Measurements from ENCODE around the gene SHISAL2A. TPM values are rescaled to one million over a fixed set of nuclear protein-coding genes. Genes with fewer than 3 reads are reported as not detected.

The SHISAL2A gene
- not detected in 2 replicates for total RNA-seq

DNA sequence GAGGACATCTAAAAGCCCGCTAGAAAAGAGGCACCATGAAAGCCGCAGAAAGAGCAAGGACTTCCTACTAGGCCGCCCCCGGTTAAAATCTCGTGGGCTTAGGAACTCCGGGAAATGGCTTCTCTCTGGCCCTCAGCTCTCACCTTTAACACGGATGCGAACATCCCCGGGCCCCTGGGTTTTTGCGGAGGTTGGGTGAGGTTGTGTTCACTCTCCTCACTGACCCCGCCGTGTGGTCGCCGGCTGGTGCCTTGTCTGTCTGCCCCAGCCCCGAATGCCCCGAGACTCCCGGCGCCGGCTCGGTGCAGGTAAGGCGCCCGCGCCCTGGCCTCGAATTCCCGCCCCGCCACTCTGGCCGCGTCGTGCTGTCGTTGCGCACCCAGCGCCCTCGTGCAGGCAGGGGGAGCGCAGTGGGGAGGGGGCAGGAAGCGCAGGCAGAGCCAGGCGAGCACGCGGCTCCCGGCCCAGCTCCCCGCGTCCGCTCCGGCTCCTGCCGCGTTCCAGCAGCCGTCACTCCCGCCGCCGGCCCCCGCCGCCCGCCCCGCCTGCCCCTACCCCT lies at the start of gene SHISAL2A:
TSS of gene SHISAL2A (plus strand) at position 437 of the 559 bp plus-strand sequence. CDS start 326 bp downstream, outside the sequence.

DNA sequence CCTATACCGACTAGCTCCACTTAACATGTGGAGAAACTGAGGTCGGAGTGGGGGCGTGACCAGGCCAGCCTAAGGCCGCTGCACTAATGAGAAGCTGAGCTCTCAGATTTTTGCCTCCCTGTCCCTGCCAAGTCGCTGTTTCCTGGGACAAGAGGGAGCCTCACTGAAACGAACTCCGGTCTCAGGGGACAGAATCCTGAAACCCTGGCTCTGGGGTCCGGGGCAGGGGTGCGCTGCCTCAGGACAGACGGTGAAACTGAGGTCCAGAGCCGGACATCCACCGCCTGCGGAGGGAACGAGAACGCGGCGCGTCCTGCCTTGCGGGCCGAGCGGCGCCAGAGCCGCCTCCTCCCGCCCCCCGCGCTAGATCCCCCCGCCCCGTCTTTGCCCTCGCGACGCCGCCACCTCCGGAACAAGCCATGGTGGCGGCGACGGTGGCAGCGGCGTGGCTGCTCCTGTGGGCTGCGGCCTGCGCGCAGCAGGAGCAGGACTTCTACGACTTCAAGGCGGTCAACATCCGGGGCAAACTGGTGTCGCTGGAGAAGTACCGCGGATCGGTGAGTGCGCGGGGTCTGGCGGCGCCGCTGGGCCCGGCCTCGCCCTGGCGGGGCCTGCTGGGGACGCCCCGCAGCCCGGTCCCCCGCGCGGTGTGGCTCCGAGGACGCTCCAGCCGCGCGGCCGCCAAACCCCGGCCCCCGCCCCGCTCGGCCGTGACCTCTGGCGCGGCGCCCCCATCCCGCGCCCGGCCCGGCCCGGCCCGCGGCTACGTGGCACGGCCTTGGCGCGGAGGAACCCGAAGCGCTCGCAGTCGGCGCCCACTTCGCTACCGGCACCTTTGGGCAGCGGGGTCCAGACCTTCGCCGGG lies 30.7 kb upstream of the SHISAL2A start, which contains the start of gene GPX7:
TSS of gene GPX7 (plus strand) at position 381 of the 865 bp plus-strand sequence. CDS start at position 420, 39 bp downstream.

DNA sequence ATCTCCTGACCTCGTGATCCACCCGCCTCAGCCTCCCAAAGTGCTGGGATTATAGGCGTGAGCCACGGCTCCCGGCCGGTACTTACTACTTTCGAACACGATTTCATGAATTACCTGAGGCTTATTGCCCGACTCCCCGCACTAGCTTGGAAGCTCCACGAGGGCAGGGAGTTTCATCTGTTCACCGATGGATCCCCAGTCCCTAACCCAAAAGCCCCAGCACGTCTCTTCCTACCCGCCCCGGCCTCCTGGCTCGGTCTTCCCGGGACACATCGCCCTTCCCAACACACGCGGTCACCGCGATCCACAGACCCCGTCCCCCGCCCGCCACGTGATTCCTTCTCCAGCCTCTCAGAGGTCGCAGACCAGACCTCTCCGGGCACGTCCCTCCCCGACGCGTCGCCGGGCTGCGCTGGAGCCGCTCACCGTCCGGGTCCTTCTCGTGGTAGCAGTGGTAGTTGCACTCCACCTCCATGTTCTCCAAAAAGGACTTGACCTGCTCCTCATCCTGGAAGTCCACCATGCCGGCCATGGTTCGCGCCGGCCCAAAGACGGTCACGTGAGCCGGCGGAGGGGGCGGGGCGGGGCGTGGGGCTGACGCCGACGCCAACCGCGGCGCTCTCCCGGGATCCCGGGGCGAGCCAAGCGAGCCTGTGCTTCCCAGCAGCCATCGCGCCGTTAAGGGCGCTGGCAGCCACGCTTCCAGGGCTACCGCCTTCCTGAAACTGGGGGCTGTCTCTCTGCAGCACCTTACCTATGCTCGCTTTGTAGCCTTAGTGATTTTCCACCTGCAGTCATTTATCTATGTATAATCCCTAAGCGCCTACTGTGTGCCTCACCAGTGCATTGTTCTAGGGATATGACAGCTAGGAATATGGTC lies 65.1 kb downstream of the SHISAL2A start, which contains the start of gene COA7:
TSS of gene COA7 (minus strand) at position 553 of the 880 bp plus-strand sequence. CDS start at position 532, 21 bp downstream.

Other genes with a start within 250 kb of the SHISAL2A start
- 13.1 and 14.5 TPM in 2 replicates for gene ORC1, start 228.7 kb upstream of the SHISAL2A start, total RNA-seq
- 14.0 and 19.2 TPM in 2 replicates for gene PRPF38A, start 228.6 kb upstream of the SHISAL2A start, total RNA-seq
- gene TUT4, start 80.1 kb upstream of the SHISAL2A start, total RNA-seq, result 12.9 and 13.8 TPM in 2 replicates
- gene GPX7, start 30.8 kb upstream of the SHISAL2A start, total RNA-seq, result 52.2 and 55.5 TPM in 2 replicates
- 9.5 and 9.9 TPM in 2 replicates for gene COA7, start 65.2 kb downstream of the SHISAL2A start, total RNA-seq
- gene ZYG11B, start 93.3 kb downstream of the SHISAL2A start, total RNA-seq, result 19.5 and 25.6 TPM in 2 replicates
- 0.59 and 0.84 TPM in 2 replicates for gene ZYG11A, start 209.6 kb downstream of the SHISAL2A start, total RNA-seq